HG02870 (cell line): Measurements from ENCODE around the gene ZNF678.
"Not testable (repeated sequence)": the region's sequence is repeated elsewhere in the genome, so short reads cannot be mapped to it uniquely, and the experiment has no call there.

Experiments
- ATAC-seq: cut with Tn5 transposase; IDR thresholded peaks from one replicate; pipeline ENCODE4 v1.9.1; 2021; ENCODE audit warnings: mild to moderate bottlenecking, moderate library complexity; ENCODE audit not compliant: unreplicated experiment

The ZNF678 gene

GRCh38 chr1:227596222-227596621 is 32.9 kb downstream of the ZNF678 start:
- not testable (repeated sequence) for ATAC-seq

GRCh38 chr1:227603327-227603726 is 40.0 kb downstream of the ZNF678 start:
- no peak for ATAC-seq

- ATAC-seq, result no peak
Measured at GRCh38 chr1:227604446-227604845, 41.1 kb downstream of the ZNF678 start.

- ATAC-seq, result not testable (repeated sequence)
Measured at GRCh38 chr1:227606271-227606670, 42.9 kb downstream of the ZNF678 start.

- ATAC-seq, result no peak
Measured at GRCh38 chr1:227607336-227607898, 44.1 kb downstream of the ZNF678 start.

- ATAC-seq, result no peak
Measured at GRCh38 chr1:227612658-227613057, 49.3 kb downstream of the ZNF678 start.

GRCh38 chr1:227613526-227613925 is 50.2 kb downstream of the ZNF678 start:
- ATAC-seq, result no peak

GRCh38 chr1:227621211-227621610 is 57.9 kb downstream of the ZNF678 start:
- ATAC-seq, result no peak

- ATAC-seq, result no peak
Measured at GRCh38 chr1:227622739-227623475, 59.6 kb downstream of the ZNF678 start.

- ATAC-seq, result no peak
Measured at GRCh38 chr1:227632325-227632724, 69.0 kb downstream of the ZNF678 start.

GRCh38 chr1:227635596-227635995 is 72.2 kb downstream of the ZNF678 start:
- no peak for ATAC-seq

- no peak for ATAC-seq
Measured at GRCh38 chr1:227654431-227654830, 91.1 kb downstream of the ZNF678 start.

- no peak for ATAC-seq
Measured at GRCh38 chr1:227654858-227655752, 91.7 kb downstream of the ZNF678 start.

- ATAC-seq, result no peak
Measured at GRCh38 chr1:227661495-227661894, 98.1 kb downstream of the ZNF678 start.

GRCh38 chr1:227662933-227663332 is 99.6 kb downstream of the ZNF678 start:
- ATAC-seq, result no peak

GRCh38 chr1:227666286-227666685 is 102.9 kb downstream of the ZNF678 start:
- ATAC-seq, result no peak

GRCh38 chr1:227673441-227673840 is 110.1 kb downstream of the ZNF678 start:
- ATAC-seq, result no peak

- no peak for ATAC-seq
Measured at GRCh38 chr1:227685807-227686206, 122.5 kb downstream of the ZNF678 start.

- ATAC-seq, result no peak
Measured at GRCh38 chr1:227697321-227697864, 134.0 kb downstream of the ZNF678 start.

GRCh38 chr1:227701631-227702030 is 138.3 kb downstream of the ZNF678 start:
- not testable (repeated sequence) for ATAC-seq

GRCh38 chr1:227707846-227708245 is 144.5 kb downstream of the ZNF678 start:
- no peak for ATAC-seq
